Stimulated activated CD4-positive, alpha-beta T cell treated with anti-CD3 and anti-CD28 coated beads, Interleukin-1b, Interleukin-23, amount 100 ng/mL, for 24 hours (primary cell): ENCODE data around the gene KDM2A.

Experiments
- DNase-seq, 4 experiments: peaks; one replicate each; pipeline ENCODE4 v3.0.0-alpha.2; 2020; ENCODE audit warnings: low read depth in 4 of 4, low spot score in 1 of 4

The KDM2A gene

DNA sequence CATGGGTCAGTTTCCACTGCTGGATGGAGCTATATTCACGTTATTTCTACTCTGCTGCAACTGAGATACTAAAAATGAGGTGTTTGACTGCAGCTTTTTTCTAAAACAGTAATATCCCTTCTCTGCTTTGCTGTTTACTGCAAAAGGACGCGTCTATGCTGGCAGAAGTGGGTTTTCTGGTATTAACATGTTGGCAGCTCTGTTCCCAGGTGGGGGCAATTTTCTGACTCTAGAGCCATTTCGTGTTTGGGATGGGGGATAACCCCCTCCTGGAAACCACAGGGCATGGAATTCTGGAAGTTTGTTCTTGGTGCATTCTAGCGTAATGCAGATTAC, 152.1 kb downstream of the KDM2A start:
- no peak for DNase-seq

DNA sequence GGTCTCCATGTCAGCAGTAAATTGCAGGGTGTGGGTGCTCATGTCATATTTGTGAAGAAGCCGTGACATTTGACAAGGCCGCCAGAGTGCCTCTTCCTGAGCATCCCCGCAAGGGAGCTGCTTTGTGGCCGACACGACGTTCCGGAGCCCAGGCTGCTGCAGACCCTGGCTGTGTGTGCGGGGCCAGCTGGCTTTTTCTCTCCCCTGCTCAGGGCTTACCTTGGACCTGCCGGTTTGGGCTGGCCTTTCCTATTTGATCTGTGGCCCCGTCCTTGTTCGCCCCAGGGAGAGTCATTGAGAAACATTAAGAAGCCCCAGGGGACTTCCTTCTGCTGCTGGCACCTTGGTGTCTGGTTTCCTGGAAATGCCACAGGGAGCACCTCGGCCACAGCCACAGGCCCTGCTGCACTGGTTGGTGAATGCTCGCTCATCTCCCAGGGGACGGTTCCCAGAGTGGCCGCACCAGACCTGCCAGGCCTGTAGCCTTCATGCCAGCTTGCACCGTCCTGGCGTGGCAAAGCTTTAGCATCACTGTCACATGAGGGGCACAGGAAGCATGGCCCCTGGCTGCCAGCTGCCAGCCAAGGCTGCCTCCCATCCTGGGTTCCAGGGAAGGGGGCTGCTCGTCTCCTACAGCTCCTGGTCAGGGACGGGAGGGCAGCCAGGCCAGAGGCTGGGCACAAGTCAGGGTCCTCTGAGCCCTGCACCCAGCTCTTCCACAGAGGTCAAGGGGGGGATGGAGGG, 152.7 kb downstream of the KDM2A start:
- DNase-seq: no peak

DNA sequence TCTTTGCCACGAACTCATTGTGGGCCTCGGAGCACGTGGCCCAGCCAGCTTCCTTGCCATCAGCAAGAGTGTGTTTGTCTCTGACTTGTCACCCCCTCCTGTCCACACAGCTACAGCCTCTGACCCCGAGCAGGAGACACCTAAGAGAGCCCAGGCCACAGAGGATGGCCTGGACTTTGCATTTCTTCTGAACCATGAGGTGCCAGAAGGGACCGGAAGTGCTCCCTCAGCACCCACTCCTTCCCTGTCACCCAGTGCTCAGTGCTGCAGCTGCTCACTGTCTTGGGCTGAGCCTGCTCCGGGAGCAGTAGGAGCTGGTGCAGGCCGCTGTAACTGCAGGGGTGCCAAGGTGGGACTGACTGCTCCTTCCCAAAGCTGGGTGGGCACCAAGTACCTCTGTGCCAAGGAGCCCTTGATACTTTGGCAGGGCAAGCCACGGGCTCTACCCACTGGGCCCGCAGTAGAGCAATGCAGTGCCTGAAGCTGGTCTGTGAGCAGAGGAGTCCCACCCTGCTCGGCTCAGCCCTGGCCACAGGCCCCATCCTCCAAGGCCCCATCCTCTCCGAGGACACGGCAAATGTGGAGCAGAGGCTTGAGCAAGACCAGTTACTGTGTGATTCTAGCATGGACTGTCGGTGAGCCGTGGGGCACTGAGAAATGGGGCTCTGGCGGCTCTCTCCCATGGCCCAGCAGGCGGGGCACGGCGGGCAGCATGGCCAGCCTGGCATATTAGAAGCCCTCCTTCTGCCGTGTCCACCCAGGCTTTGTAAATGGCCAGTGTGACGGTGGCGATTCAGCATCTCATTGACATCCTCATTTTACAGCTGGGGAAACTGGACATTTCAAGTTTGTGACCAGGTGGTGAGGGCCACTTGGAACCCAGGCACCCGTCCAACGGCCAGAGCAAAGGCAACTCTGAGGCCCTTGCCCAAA, 153.5 kb downstream of the KDM2A start:
- DNase-seq: no peak

DNA sequence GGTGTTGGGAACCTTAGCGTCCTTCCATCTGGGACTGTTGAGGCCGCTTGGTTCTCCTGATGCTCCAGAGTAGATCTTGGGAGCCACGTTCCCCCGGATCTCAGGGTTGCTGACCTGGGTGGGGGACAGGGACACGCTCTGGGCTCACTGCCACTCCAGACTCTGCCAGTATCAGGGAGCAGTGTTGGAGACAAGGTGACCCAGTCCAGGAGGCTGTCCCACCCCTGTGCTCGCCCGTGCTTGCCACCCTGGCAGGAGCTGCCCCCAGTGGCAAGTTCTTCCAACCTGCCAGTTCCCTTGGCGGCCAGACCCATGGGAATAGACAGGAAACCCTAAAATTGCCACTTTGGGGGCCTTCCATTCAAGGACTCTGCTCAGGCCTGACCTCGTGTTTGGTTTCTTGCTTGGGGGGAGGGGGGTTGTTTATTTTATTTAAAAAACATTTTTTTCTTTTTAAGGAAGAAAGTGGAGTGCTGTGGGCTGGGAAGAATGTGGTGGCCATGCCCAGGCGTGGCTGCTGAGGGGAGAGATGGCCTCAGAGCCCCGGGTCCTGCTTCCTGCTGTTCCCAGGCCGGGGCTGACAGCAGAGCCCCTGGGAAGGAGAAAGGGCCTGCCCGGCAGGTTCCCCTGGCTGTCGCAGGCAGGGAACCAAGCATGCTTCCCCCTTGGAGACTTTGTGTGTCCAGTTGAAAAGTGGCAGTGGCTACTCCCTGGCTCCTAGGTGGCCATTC, 154.4 kb downstream of the KDM2A start:
- no peak for DNase-seq

DNA sequence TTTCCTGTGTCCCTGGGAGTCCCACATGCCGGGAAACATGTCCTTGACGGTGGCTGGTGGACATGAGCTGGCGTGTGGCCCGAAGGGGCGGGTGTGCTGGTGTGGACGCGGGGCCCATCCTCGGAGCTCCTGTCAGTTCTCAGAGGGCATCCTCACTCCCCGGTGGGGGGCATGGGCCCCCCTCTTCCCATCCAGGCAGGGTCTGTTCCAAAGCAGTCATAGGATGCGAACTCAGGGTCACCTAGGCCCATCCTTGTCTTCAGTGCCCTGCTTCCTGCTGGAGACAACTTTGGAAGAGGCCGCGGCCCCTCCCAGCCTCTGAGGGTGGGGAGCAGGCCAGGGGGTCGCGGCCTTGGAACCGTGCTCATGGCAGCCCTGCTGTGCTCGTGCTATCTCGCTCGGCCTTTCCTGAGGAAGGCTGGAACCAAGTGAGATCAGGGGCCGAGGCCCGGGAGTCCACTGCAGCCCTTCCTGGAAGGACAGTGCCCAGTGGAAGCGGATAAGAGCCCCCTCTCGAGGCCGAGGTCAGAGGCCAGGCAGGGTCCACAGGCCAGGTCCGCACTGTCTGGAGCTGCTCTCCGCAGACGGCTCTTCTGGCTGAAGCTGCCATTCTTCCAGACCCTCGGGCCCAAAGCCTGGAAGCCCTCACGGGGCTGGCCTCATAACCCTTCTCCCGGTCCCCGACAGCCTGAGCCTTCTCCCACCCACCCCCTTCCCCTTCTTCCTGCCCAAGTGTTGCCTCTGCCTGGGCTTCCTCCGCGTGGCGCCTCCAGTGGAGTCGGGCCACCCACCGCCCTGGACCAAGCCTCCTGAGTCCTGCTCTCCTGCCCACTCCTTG, 155.9 kb downstream of the KDM2A start:
- DNase-seq: no peak

DNA sequence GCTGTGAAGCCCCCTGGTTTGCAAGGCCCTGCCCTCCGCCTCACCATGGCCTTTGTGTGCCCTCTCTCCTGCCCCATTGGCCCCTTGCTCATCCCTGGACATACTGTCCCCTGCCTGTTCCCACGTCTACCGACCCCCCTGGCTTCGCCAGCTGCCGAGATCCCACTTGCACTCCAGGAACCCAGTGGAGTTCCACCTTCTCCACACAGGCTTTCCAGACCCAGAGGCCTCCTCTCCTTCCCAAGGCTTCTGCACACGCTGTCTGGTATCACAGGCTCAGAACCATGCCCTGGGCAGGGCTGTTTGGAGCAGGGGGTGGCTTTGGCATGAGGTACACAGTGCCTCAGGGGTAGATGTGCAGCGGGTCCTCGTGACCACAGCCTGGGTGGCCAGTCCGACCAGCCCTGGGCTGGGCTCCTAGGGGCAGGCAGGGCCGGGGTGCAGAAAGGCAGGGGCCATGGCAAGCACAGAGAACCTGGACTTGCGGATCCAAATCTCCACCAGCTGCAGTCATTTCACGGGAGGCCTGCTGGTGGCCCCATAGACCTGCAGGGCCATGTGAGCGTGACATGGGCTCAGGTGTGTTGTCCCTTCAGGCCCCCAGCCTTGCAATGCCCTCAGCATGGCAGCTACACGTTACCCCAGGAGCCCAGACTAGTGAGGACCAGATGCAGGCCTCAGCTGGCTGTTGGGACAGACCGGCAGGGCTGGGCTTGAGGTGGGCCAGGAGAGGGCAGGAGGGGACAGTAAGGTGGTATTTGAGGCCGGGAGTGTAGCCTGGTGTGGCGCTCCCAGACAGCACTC, 156.7 kb downstream of the KDM2A start:
- no peak for DNase-seq

DNA sequence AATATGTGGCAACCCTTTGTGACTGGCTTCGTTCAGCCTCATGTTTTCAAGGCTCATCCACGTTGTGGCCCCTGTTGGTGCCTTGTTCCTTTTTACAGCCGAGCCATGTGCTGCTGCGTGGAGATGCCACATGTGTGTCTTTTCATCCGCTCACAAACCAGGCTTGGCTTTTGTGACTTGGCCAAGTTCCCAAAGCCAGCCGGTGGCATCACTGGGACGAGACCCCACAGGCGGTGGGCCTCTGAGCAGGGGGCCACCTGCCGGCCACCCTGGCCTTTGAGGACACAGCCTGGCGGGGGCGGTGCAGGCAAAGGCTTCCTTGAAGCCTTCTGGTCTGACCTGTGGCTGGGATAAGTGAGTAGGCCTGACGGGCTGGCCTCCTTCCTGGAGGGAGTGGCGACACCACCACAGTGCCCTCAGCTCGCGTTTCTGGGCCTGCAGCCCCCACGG, 157.7 kb downstream of the KDM2A start:
- DNase-seq: no peak

DNA sequence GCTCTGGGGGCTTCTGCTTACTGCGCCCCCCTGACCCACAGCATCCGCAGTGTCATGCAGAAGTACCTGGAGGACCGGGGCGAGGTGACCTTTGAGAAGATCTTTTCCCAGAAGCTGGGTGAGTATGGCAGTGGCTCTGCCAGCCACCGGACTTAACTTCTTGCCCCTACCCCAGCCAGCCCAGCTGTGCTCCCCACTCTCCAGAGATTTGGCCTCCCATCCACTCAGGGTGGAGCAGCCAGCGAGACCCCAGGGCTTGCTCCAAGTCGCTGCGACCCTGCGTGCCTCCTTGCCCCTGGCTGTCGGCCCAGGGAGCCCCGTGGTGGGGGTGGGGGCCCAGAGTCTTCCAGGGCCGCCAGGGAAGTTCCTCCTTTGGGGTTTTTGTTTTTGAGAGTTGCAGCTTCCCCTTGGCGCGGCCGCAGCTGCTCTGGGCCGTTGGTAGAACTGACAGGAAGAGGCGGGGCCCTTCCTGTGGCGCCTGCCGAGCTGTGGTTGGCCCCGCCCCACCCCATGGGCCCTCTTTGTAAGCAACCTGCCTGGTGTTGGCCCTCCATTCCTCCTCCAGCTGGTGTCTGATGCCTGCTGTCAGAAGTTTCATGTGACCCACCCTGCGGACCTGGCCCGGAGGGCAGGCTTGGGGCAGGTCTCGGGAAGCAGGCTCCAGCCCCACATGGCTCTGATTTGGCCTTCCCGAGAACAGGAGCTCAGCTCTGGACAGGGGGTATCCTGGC, 158.3 kb downstream of the KDM2A start:
- peak; percentile 62 to 89 (median 77) for DNase-seq

DNA sequence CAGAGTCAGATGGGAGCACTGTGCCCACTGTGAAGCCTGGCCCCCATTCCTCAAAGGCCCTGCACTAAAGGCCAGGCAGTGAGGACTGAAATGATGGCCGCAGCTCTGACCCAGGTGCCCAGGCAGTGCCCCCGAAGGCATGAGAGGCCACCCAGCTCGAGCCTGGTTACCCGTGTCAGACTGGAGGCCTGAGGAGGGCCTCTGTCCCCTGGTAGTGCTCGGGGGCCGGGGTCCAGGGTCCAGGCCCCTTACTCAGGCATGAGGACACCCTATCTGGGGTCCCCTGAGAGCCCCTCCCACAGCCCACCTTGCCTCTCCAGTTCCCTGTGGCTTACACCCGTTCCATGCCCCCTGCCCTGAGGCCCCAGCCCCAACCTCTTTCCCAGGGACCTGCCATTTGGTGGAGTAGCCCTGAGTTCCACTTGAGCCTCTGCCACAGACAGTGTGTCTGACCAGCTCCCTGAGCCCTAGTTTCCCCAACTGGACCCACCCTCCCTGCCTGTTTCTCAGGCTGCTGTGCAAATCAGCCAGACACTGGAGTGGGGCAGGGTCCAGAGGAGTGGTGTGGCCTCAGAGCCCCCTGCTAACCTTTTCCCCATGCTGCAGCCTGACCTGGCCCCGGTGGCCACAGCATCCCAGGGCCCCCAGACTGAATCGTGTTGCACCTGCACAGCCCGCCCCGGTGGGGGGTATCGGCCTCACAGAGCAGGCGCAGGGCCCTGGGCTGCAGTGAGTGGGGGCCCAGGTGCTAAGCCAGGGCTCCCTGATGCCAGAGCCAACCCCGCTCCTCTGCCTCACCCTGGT, 159.3 kb downstream of the KDM2A start:
- no peak for DNase-seq

DNA sequence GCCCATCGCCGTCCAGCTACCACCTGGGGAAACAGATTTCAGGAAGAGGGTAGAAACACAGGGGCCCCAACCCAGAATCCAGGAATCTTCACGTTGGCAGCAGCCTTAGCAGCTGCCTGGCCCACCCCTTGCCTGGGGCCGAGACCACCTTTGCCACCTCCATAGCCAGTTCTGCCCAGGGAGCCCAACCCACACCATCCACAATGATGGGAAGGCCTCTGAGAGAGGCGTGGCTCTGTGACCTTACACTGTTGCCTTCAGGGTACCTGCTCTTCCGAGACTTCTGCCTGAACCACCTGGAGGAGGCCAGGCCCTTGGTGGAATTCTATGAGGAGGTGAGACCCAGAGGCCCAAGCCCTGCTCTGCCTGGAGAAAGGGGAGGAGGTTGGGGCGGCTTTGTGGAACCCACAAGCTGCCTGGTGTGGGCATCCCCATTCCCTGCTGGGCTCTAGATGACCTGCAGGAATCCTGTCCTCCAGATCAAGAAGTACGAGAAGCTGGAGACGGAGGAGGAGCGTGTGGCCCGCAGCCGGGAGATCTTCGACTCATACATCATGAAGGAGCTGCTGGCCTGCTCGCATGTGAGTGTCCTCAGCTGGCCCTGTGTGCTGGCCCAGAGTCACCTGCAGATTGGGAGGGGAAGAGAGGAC, 160.0 kb downstream of the KDM2A start:
- no peak for DNase-seq

DNA sequence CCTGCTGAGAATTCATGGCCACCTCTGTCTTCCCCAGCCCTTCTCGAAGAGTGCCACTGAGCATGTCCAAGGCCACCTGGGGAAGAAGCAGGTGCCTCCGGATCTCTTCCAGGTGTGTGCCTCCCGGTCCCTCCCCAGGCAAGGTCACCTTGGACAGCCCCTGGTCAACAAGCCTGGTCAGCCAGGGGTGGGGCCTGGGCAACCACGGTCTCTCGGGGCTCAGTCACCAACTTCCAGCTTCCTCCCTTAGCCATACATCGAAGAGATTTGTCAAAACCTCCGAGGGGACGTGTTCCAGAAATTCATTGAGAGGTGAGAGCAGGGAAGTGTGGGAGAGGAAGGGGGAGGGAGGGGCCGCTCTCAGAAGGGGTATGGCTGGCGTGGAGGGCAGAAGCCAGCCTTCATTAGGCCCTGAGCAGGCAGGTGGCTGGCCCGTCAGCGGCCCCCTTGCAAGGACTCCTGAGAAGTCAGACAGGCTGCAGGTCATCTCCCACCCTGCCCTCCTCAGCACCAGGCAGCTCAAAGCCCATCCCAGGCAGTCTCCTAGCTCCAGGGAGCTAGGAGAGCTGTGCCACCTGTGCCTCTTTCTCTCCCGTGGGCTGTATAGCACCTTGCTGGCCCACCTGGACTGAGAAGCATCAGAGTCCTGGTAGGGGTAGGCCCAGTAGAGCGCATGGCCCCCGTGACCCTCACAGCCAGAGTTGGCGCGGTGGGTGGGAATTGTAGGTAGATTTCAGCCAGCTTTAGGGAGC, 160.7 kb downstream of the KDM2A start:
- DNase-seq: no peak

DNA sequence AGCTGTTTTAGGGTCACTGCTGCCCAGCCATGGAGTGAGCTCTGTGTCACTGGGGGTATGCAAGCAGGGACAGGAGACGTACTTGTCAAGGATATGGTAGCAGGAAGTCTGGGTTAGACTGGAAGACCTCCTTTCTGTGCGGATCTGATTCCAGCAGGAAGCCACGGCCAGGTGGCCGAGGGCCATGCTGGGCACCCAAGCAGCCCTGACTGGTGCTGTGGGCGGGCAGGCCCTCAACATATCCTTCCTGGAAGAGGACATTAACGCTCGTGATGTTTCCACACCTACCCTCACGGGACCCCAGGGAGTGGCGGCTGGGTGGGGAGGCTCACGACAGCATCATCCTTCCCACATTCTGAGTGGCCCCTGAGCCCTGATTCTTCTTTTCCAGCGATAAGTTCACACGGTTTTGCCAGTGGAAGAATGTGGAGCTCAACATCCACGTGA, 161.3 kb downstream of the KDM2A start:
- no peak for DNase-seq

DNA sequence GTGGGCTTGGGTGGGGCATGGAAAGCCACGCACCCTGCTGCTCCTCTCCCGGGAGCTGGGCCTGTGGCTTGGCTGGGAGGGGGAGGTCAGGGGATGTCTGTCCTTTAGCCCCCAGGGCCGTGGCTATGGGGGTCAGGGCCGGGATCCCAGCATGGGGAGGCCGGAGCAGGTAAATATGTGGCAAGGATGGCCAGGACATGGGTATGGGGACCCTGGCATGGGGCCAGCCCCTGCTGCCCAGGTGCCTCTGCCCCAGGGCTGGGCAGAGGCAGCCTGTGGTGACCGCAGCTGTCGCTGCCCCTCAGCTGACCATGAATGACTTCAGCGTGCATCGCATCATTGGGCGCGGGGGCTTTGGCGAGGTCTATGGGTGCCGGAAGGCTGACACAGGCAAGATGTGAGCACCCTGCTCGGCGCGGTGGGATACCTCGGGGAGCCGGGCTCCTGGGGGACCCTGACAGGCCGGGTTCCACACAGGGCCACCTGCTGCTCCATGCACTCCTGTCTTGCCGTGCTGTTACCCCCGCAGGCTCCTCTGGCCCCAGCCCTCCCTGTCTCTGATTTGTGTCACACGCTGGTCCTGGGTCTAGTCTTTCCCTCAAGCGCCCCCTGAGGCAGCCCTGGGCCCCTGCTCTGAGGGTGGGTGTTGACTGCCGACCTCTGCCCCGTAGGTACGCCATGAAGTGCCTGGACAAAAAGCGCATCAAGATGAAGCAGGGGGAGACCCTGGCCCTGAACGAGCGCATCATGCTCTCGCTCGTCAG, 161.9 kb downstream of the KDM2A start:
- DNase-seq: no peak

DNA sequence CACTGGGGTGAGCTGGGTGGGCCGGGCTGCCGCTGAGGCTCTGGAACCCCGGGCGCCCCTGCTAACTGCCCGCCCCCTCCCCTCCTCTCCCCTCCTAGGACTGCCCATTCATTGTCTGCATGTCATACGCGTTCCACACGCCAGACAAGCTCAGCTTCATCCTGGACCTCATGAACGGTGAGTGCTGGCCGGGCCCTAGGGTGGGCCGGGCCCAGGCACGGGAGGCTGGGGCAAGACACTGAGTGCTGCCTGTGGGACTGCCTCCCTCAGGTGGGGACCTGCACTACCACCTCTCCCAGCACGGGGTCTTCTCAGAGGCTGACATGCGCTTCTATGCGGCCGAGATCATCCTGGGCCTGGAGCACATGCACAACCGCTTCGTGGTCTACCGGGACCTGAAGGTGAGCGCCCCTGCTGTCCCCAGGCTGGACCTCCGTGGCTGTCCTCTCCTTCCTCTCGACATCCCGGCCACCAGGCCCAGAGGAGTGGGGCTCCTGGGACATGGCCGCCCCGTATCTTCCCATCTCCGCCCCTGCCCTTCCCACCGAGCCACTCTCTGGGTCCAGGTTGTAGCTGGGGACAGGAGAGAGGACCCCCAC, 162.6 kb downstream of the KDM2A start:
- no peak for DNase-seq

DNA sequence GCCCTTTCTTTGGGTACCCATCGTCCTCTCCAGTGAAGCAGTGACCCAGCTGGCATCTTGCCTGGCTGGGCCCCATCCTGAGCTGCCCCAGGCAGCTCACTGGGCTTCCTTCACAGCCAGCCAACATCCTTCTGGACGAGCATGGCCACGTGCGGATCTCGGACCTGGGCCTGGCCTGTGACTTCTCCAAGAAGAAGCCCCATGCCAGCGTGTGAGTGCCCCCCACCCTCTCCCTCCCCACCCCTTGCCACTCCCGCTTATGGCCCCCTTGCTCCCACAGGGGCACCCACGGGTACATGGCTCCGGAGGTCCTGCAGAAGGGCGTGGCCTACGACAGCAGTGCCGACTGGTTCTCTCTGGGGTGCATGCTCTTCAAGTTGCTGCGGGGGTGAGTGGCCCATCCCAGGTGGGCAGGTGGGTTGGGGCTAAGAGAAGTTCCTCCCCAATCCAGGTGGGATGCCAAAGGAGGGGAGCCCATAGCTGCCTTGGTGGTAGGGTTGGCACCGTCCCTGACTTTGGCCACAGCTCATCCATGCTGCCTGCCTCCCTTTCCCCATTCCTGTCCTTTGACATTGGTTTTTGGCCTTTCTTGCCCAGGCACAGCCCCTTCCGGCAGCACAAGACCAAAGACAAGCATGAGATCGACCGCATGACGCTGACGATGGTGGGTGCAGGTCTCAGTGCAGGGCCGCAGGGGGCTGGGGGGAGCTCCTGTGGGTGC, 163.3 kb downstream of the KDM2A start:
- DNase-seq: no peak
